Thyroid gland (tissue), 4 donors: ENCODE measurements around the gene SHROOM1. TPM values are rescaled to one million over a fixed set of nuclear protein-coding genes. Genes with fewer than 3 reads are reported as not detected.

Experiments used
- DNase-seq, 2 donors: peaks; one replicate each; pipeline ENCODE4 v3.0.0-alpha.2; 2019
- H3K27ac ChIP-seq, 3 donors: fragments of 200-600 bp; sonication (generic); 1 replicate in 2 of 3; 2 replicates in 1 of 3; pipeline ENCODE4 v1.5.1; 2016 to 2019; ENCODE audit warnings: mild to moderate bottlenecking in 1 of 3, moderate library complexity in 1 of 3
- H3K27me3 ChIP-seq: fragments of 200-600 bp; sonication (generic); one replicate; pipeline ENCODE4 v1.5.1; 2019
- H3K36me3 ChIP-seq, 2 donors: fragments of 200-600 bp; sonication (generic); one replicate each; pipeline ENCODE4 v1.5.1; 2016 to 2019
- H3K4me1 ChIP-seq, 2 donors: fragments of 200-600 bp; sonication (generic); one replicate each; pipeline ENCODE4 v1.5.1; 2017 to 2019
- H3K4me3 ChIP-seq, 3 donors: fragments of 200-600 bp; sonication (generic); replicated peaks in 1 of 3; 1 replicate in 2 of 3; 2 replicates in 1 of 3; pipeline ENCODE4 v1.5.1; 2016; ENCODE audit warnings: mild to moderate bottlenecking in 1 of 3
- H3K9me3 ChIP-seq: fragments of 200-600 bp; sonication (generic); one replicate; pipeline ENCODE4 v1.5.1; 2017
- POLR2A ChIP-seq, 2 donors: fragments of 450-650 bp; IDR thresholded peaks; one replicate each; pipeline ENCODE4 v1.6.1; 2017; ENCODE audit warnings: antibody characterized with exemption in 2 of 2, mild to moderate bottlenecking in 2 of 2, moderate library complexity in 1 of 2
- WGBS, 2 donors: methylation state at CpG; one replicate each; pipeline ENCODE4 v1.1.5; 2017; 5-methylcytosine and 5-hydroxymethylcytosine counted together
- intact Hi-C: fragments of 100-400 bp; cut with DNase I; formaldehyde crosslinking; loops from one replicate; pipeline ENCODE4 v1.15.1; 2023
- total RNA-seq, 4 donors: library from RNA; depleted of rRNA; stranded (reverse); fragments of >200 nt; gene quantifications; one replicate each; pipeline ENCODE4 v1.2.3, GENCODE V29; 2016
- TF ChIP-seq, protein P1 (sequence below), 6 experiments: fragments of 200-600 bp in 3 of 6; fragments of 450-650 bp in 3 of 6; sonication (generic) in 3 of 6; IDR thresholded peaks; one replicate each; pipeline ENCODE4 v1.5.1; 2016 to 2019; ENCODE audit warnings: antibody characterized with exemption in 6 of 6, mild to moderate bottlenecking in 2 of 6, inconsistent platforms in 1 of 6, moderate library complexity in 1 of 6

The SHROOM1 gene
- total RNA-seq, 4 donors from 2014 or later = 7.6 to 21.4 (median 14.2) TPM

DNA sequence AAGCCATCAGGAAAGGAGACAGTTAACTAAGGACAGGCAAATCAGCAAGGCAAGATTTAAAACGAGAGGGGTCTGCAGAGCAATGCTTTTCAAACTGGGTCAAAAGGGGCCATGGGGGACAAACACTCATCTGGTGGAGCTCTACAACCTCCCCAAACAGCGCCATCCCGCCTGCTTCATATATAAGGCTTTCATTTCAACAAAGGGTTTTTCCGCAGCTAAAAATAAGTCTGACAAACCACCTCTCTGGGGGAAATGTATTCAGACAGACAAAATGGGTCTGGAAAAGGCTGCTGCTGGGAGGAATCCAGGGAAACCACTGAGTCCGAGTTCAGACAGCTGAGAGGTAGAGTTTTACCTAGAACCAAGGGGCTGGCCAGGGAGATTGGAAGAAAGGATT lies 45.1 kb downstream of the SHROOM1 start:
- no peak for DNase-seq
- 70 to 71% methylated on average over 5 of the region's 5 CpGs for WGBS, 2 donors
- Histone ChIP-seq H3K27ac (no peak overlapping the region), H3K9me3 (no peaks in the 10 kb centered on the region), H3K27me3 (no peaks in the 10 kb centered on the region), H3K4me3 (no peak overlapping the region), H3K4me1 (no peaks in the 10 kb centered on the region), H3K36me3 (no peaks in the 10 kb centered on the region)
- intact Hi-C loops = no loop called here
- TF ChIP-seq, protein P1, sequence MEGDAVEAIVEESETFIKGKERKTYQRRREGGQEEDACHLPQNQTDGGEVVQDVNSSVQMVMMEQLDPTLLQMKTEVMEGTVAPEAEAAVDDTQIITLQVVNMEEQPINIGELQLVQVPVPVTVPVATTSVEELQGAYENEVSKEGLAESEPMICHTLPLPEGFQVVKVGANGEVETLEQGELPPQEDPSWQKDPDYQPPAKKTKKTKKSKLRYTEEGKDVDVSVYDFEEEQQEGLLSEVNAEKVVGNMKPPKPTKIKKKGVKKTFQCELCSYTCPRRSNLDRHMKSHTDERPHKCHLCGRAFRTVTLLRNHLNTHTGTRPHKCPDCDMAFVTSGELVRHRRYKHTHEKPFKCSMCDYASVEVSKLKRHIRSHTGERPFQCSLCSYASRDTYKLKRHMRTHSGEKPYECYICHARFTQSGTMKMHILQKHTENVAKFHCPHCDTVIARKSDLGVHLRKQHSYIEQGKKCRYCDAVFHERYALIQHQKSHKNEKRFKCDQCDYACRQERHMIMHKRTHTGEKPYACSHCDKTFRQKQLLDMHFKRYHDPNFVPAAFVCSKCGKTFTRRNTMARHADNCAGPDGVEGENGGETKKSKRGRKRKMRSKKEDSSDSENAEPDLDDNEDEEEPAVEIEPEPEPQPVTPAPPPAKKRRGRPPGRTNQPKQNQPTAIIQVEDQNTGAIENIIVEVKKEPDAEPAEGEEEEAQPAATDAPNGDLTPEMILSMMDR (IDR thresholded peaks at IDR 0.05) = no peak
- TF ChIP-seq POLR2A (IDR thresholded peaks at IDR 0.05) = no peak

DNA sequence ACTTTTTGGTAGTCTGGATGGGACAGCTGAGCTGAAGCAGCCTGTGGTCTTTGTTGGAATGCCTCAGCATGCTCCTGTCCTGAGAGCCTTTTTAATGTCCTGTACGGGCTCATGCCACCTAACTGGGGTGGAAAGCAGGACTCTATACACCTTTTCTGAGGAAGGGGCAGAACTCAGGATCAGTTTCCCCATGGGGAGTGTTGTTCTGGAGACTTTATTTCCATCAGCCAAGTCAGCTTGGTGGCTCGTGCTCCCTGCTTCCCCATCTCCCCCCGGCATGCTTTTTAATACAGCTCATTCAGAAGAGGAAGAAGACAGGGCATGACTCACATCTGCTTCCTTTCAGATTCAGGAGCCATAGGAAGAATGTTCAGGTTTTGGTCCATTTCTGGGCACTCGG lies 48.3 kb downstream of the SHROOM1 start:
- no peak for DNase-seq
- H3K36me3 ChIP-seq = no peaks in the 10 kb centered on the region
- H3K9me3 ChIP-seq = no peaks in the 10 kb centered on the region
- TF ChIP-seq, protein P1 (IDR thresholded peaks at IDR 0.05) = no peak
- no peak for TF ChIP-seq POLR2A (IDR thresholded peaks at IDR 0.05)
- intact Hi-C loops = no loop called here
- peaks cover 5 to 7% of the 10 kb centered on the region in 2 donors for H3K4me1 ChIP-seq
- H3K4me3 ChIP-seq = no peak overlapping the region
- H3K27ac ChIP-seq = no peak overlapping the region
- H3K27me3 ChIP-seq = no peaks in the 10 kb centered on the region
- WGBS, 2 donors = 70 to 77% methylated on average over 4 of the region's 4 CpGs

- intact Hi-C loops = no loop called here
- no peaks in the 10 kb centered on the region for H3K27me3 ChIP-seq
- H3K4me1 ChIP-seq = peaks cover 8% of the 10 kb centered on the region in 2 donors
- H3K36me3 ChIP-seq = no peaks in the 10 kb centered on the region
- WGBS, 2 donors = 96 to 98% methylated on average over 4 of the region's 4 CpGs
- no peak for DNase-seq
- no peak overlapping the region for H3K4me3 ChIP-seq
- no peaks in the 10 kb centered on the region for H3K9me3 ChIP-seq
- no peak overlapping the region for H3K27ac ChIP-seq
- TF ChIP-seq POLR2A (IDR thresholded peaks at IDR 0.05) = no peak
- TF ChIP-seq, protein P1 (IDR thresholded peaks at IDR 0.05) = no peak
Measured at GRCh38 chr5:132781029-132781428, 49.4 kb downstream of the SHROOM1 start.

DNA sequence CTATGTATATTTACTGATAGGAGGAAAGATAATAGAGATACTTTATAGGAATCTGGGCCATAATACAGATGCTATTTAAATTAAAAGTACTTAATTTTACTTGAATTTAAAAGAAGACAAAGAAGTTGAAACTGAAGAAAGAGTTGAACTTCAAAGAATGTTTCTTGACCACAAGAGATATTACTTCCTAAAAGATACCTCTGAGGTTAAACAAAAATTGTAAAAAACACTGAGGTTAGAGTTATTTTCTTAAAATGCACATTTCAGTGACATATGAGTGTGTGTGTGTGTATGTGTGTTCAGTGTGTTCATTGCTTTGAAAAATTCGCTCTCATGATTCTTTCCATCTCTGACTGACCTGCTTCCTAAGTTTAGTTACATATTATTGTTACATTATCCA lies 49.9 kb downstream of the SHROOM1 start:
- WGBS, 2 donors = 88 to 93% methylated on average over 1 of the region's 1 CpG
- no peak overlapping the region for H3K4me3 ChIP-seq
- intact Hi-C loops = no loop called here
- peaks cover 12 to 13% of the 10 kb centered on the region in 2 donors for H3K4me1 ChIP-seq
- no peak overlapping the region for H3K27ac ChIP-seq
- no peaks in the 10 kb centered on the region for H3K36me3 ChIP-seq
- no peak for TF ChIP-seq POLR2A (IDR thresholded peaks at IDR 0.05)
- TF ChIP-seq, protein P1 (IDR thresholded peaks at IDR 0.05) = no peak
- H3K27me3 ChIP-seq = no peaks in the 10 kb centered on the region
- DNase-seq = no peak
- H3K9me3 ChIP-seq = no peaks in the 10 kb centered on the region

- H3K4me3 ChIP-seq = no peak overlapping the region
- H3K9me3 ChIP-seq = no peaks in the 10 kb centered on the region
- no peak overlapping the region for H3K27ac ChIP-seq
- H3K27me3 ChIP-seq = no peaks in the 10 kb centered on the region
- TF ChIP-seq POLR2A (IDR thresholded peaks at IDR 0.05) = no peak
- TF ChIP-seq, protein P1 (IDR thresholded peaks at IDR 0.05) = no peak
- peaks cover 17 to 18% of the 10 kb centered on the region in 2 donors for H3K4me1 ChIP-seq
- intact Hi-C loops = no loop called here
- DNase-seq = no peak
- H3K36me3 ChIP-seq = no peaks in the 10 kb centered on the region
- WGBS, 2 donors = 94 to 95% methylated on average over 3 of the region's 3 CpGs
Measured at GRCh38 chr5:132779961-132780360, 50.5 kb downstream of the SHROOM1 start.
